H1 (cell line): ENCODE measurements around the gene FXYD3. TPM values are rescaled to one million over a fixed set of nuclear protein-coding genes. Genes with fewer than 3 reads are reported as not detected.

Source experiments
- BACH1 ChIP-seq: IDR thresholded peaks from 2 replicates; pipeline ENCODE4 v1.6.1; 2012; ENCODE audit warnings: low read length, improper control_type of control experiment
- CHD2 ChIP-seq: IDR thresholded peaks from 2 replicates; pipeline ENCODE4 v1.6.1; 2012; ENCODE audit warnings: low read length, improper control_type of control experiment
- EZH2 ChIP-seq: fragments of 200-600 bp; sonication (generic); IDR thresholded peaks from 2 replicates; pipeline ENCODE4 v1.7.1; 2012; ENCODE audit warnings: low read depth, mild to moderate bottlenecking, moderate library complexity, low read length, inconsistent platforms; ENCODE audit not compliant: severe bottlenecking
- KDM4A ChIP-seq: IDR thresholded peaks from one replicate; pipeline ENCODE4 v1.7.1; 2012; ENCODE audit warnings: low read depth, mild to moderate bottlenecking, moderate library complexity, low read length, inconsistent platforms; ENCODE audit not compliant: severe bottlenecking
- KDM5A ChIP-seq: fragments of 200-600 bp; IDR thresholded peaks from 2 replicates; pipeline ENCODE4 v1.7.1; 2012; ENCODE audit warnings: mild to moderate bottlenecking, low read length, inconsistent platforms, mixed read lengths
- RXRA ChIP-seq: IDR thresholded peaks from 2 replicates; pipeline ENCODE4 v1.6.1; 2011; ENCODE audit warnings: low read depth, mild to moderate bottlenecking, low read length, moderate library complexity; ENCODE audit not compliant: insufficient read depth
- TCF12 ChIP-seq: IDR thresholded peaks from 2 replicates; pipeline ENCODE4 v1.6.1; 2011; ENCODE audit warnings: low read depth, mild to moderate bottlenecking, low read length
- ZNF274 ChIP-seq: IDR thresholded peaks from 2 replicates; pipeline ENCODE4 v1.7.0; 2012; ENCODE audit warnings: low read length, borderline replicate concordance; ENCODE audit errors: extremely low read depth
- polyA plus RNA-seq, 7 experiments: library from polyadenylated mRNA; depleted of rRNA in 3 of 7; stranded (reverse) in 5 of 7; unstranded in 2 of 7; fragments of >200 nt in 5 of 7; fragments of 200-250 nt in 2 of 7; gene quantifications; 1 replicate in 5 of 7; 2 replicates in 1 of 7; 4 replicates in 1 of 7; pipeline versions ENCODE4 v1.2.1 to v1.2.3, GENCODE V29; 2011 to 2013; ENCODE audit warnings: missing spikeins in 2 of 7, mixed read lengths in 2 of 7
- total RNA-seq: library from RNA; stranded (reverse); fragmentation: NEBNext Ultra II Directional; extraction: Animal tissue kit (Norgen Biotek cat#: 25700); gene quantifications from 2 replicates; pipeline ENCODE4 v1.2.1, GENCODE V29; 2021
- TF ChIP-seq, protein P1 (sequence below): fragments of 300-600 bp; sonication (generic); IDR thresholded peaks from 2 replicates; pipeline ENCODE4 v1.7.1; 2012; ENCODE audit warnings: low read length, moderate library complexity, mild to moderate bottlenecking, inconsistent platforms; ENCODE audit not compliant: insufficient replicate concordance
- TF ChIP-seq, protein P2 (sequence below), 3 experiments: IDR thresholded peaks; 1 replicate in 2 of 3; 2 replicates in 1 of 3; pipeline versions ENCODE4 v1.5.1 to v1.6.1; 2011; ENCODE audit warnings: low read length in 3 of 3, mild to moderate bottlenecking in 3 of 3, inconsistent platforms in 2 of 3, low read depth in 1 of 3, moderate library complexity in 1 of 3; ENCODE audit not compliant: insufficient read depth in 1 of 3; ENCODE audit errors: control extremely low read depth in 1 of 3

The FXYD3 gene
- total and polyA plus RNA-seq, 2 of the 8 experiments (the other 6 are each of a cell fraction or from before 2014, with no cell fraction given): 0.33 TPM; not detected in 1

- TF ChIP-seq, protein P1, sequence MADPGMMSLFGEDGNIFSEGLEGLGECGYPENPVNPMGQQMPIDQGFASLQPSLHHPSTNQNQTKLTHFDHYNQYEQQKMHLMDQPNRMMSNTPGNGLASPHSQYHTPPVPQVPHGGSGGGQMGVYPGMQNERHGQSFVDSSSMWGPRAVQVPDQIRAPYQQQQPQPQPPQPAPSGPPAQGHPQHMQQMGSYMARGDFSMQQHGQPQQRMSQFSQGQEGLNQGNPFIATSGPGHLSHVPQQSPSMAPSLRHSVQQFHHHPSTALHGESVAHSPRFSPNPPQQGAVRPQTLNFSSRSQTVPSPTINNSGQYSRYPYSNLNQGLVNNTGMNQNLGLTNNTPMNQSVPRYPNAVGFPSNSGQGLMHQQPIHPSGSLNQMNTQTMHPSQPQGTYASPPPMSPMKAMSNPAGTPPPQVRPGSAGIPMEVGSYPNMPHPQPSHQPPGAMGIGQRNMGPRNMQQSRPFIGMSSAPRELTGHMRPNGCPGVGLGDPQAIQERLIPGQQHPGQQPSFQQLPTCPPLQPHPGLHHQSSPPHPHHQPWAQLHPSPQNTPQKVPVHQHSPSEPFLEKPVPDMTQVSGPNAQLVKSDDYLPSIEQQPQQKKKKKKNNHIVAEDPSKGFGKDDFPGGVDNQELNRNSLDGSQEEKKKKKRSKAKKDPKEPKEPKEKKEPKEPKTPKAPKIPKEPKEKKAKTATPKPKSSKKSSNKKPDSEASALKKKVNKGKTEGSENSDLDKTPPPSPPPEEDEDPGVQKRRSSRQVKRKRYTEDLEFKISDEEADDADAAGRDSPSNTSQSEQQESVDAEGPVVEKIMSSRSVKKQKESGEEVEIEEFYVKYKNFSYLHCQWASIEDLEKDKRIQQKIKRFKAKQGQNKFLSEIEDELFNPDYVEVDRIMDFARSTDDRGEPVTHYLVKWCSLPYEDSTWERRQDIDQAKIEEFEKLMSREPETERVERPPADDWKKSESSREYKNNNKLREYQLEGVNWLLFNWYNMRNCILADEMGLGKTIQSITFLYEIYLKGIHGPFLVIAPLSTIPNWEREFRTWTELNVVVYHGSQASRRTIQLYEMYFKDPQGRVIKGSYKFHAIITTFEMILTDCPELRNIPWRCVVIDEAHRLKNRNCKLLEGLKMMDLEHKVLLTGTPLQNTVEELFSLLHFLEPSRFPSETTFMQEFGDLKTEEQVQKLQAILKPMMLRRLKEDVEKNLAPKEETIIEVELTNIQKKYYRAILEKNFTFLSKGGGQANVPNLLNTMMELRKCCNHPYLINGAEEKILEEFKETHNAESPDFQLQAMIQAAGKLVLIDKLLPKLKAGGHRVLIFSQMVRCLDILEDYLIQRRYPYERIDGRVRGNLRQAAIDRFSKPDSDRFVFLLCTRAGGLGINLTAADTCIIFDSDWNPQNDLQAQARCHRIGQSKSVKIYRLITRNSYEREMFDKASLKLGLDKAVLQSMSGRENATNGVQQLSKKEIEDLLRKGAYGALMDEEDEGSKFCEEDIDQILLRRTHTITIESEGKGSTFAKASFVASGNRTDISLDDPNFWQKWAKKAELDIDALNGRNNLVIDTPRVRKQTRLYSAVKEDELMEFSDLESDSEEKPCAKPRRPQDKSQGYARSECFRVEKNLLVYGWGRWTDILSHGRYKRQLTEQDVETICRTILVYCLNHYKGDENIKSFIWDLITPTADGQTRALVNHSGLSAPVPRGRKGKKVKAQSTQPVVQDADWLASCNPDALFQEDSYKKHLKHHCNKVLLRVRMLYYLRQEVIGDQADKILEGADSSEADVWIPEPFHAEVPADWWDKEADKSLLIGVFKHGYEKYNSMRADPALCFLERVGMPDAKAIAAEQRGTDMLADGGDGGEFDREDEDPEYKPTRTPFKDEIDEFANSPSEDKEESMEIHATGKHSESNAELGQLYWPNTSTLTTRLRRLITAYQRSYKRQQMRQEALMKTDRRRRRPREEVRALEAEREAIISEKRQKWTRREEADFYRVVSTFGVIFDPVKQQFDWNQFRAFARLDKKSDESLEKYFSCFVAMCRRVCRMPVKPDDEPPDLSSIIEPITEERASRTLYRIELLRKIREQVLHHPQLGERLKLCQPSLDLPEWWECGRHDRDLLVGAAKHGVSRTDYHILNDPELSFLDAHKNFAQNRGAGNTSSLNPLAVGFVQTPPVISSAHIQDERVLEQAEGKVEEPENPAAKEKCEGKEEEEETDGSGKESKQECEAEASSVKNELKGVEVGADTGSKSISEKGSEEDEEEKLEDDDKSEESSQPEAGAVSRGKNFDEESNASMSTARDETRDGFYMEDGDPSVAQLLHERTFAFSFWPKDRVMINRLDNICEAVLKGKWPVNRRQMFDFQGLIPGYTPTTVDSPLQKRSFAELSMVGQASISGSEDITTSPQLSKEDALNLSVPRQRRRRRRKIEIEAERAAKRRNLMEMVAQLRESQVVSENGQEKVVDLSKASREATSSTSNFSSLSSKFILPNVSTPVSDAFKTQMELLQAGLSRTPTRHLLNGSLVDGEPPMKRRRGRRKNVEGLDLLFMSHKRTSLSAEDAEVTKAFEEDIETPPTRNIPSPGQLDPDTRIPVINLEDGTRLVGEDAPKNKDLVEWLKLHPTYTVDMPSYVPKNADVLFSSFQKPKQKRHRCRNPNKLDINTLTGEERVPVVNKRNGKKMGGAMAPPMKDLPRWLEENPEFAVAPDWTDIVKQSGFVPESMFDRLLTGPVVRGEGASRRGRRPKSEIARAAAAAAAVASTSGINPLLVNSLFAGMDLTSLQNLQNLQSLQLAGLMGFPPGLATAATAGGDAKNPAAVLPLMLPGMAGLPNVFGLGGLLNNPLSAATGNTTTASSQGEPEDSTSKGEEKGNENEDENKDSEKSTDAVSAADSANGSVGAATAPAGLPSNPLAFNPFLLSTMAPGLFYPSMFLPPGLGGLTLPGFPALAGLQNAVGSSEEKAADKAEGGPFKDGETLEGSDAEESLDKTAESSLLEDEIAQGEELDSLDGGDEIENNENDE: no peak
- TF ChIP-seq TCF12 (no peak), ZNF274 (no peak), RXRA (no peak), KDM4A (no peak), EZH2 (no peak), KDM5A (no peak), CHD2 (no peak), BACH1 (no peak)
- TF ChIP-seq, protein P2, sequence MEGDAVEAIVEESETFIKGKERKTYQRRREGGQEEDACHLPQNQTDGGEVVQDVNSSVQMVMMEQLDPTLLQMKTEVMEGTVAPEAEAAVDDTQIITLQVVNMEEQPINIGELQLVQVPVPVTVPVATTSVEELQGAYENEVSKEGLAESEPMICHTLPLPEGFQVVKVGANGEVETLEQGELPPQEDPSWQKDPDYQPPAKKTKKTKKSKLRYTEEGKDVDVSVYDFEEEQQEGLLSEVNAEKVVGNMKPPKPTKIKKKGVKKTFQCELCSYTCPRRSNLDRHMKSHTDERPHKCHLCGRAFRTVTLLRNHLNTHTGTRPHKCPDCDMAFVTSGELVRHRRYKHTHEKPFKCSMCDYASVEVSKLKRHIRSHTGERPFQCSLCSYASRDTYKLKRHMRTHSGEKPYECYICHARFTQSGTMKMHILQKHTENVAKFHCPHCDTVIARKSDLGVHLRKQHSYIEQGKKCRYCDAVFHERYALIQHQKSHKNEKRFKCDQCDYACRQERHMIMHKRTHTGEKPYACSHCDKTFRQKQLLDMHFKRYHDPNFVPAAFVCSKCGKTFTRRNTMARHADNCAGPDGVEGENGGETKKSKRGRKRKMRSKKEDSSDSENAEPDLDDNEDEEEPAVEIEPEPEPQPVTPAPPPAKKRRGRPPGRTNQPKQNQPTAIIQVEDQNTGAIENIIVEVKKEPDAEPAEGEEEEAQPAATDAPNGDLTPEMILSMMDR (IDR thresholded peaks at IDR 0.05; ENCODE audit: control extremely low read depth in 1 of 3, insufficient read depth in 1 of 3, low read depth in 1 of 3, low read length in 3 of 3): no peak
These were observed 1.5 kb downstream of the FXYD3 start (continued) for GRCh38 chr19:35117116-35117515.
